HCT116 (cell line): ENCODE results near the gene MAS1. TPM values are rescaled to one million over a fixed set of nuclear protein-coding genes. Genes with fewer than 3 reads are reported as not detected.

Source experiments
- ATAC-seq: fragments of 200-7000 bp; cut with Tn5 transposase; 2 replicates; pipeline ENCODE4 v1.9.1; 2020; ENCODE audit warnings: mild to moderate bottlenecking, moderate library complexity
- BruUV-seq: library from RNA; stranded (reverse); fragments of 400-500 nt; replicated peaks from 2 replicates; lab custom pipeline; 2021; lab: Mats Ljungman, UMichigan
- CTCF ChIA-PET: fragments of 300-600 bp; sonication (Branson Sonifier 250); formaldehyde crosslinking; loops from one replicate; lab custom pipeline; 2021; ENCODE audit warnings: antibody characterized with exemption; lab: Charles Lee
- POLR2A ChIA-PET: fragments of 300-600, 350-600 bp; sonication (Branson Sonifier 250); formaldehyde crosslinking; loops from one replicate; lab custom pipeline; 2021; ENCODE audit warnings: antibody characterized with exemption; lab: Charles Lee
- RAD21 ChIA-PET, 2 experiments: fragments of 300-600 bp; sonication (Branson Sonifier 250); formaldehyde crosslinking; loops; one replicate each; lab custom pipeline; 2023; ENCODE audit warnings: low total read pairs in 2 of 2; ENCODE audit not compliant: uncharacterized antibody in 2 of 2, unreplicated experiment in 2 of 2, low non-redundant PET in 1 of 2; lab: Charles Lee
- DNase-seq: peaks from one replicate; pipeline ENCODE4 v3.0.0-alpha.2; 2010; ENCODE audit warnings: low read depth, low spot score
- H2AFZ ChIP-seq: fragments of 200-600 bp; shearing (Covaris generic), sonication (generic); 2 replicates; pipeline ENCODE4 v1.6.1; 2017; ENCODE audit warnings: low read depth, mixed run types, mixed read lengths, antibody characterized with exemption, low read length; ENCODE audit not compliant: poor library complexity, severe bottlenecking
- H3K27ac ChIP-seq: 2 replicates; pipeline ENCODE4 v1.5.1; 2012; ENCODE audit warnings: low read depth, low read length
- H3K27me3 ChIP-seq: fragments of 200-600 bp; sonication (generic); 2 replicates; pipeline ENCODE4 v1.6.1; 2016; ENCODE audit warnings: mixed run types, low read length, mixed read lengths; ENCODE audit not compliant: insufficient read depth
- H3K36me3 ChIP-seq, 2 experiments: fragments of 200-500 bp in 1 of 2; fragments of 200-600 bp in 1 of 2; sonication (Bioruptor generic) in 1 of 2; sonication (generic) in 1 of 2; 2 replicates each; pipeline versions ENCODE4 v1.5.1 to v1.6.1; 2014 to 2016; ENCODE audit warnings: low read length in 2 of 2, inconsistent platforms in 1 of 2, mixed read lengths in 1 of 2, mixed run types in 1 of 2; ENCODE audit not compliant: insufficient read depth in 2 of 2, control insufficient read depth in 1 of 2
- H3K4me1 ChIP-seq, 2 experiments: fragments of 200-600 bp in 1 of 2; sonication (generic) in 1 of 2; 2 replicates each; pipeline versions ENCODE4 v1.5.1 to v1.6.1; 2012 to 2017; ENCODE audit warnings: low read length in 2 of 2, inconsistent platforms in 1 of 2, mild to moderate bottlenecking in 1 of 2, mixed read lengths in 1 of 2, mixed run types in 1 of 2, moderate library complexity in 1 of 2; ENCODE audit not compliant: insufficient read depth in 2 of 2, control insufficient read depth in 1 of 2
- H3K4me2 ChIP-seq: fragments of 200-600 bp; sonication (generic); 2 replicates; pipeline ENCODE4 v1.6.1; 2017; ENCODE audit warnings: mixed run types, low read length, mixed read lengths
- H3K4me3 ChIP-seq, 2 experiments: fragments of 200-600 bp in 1 of 2; sonication (generic) in 1 of 2; replicated peaks in 1 of 2; 2 replicates each; pipeline ENCODE4 v1.5.1; 2011 to 2016; ENCODE audit warnings: low read length in 2 of 2, control low read depth in 1 of 2, low read depth in 1 of 2, mild to moderate bottlenecking in 1 of 2, mixed read lengths in 1 of 2, mixed run types in 1 of 2
- H3K79me2 ChIP-seq: fragments of 200-600 bp; sonication (generic); 2 replicates; pipeline ENCODE4 v1.6.1; 2017; ENCODE audit warnings: mild to moderate bottlenecking, mixed run types, low read length, moderate library complexity, mixed read lengths; ENCODE audit not compliant: insufficient read depth
- H3K9ac ChIP-seq: fragments of 200-600 bp; sonication (generic); 2 replicates; pipeline ENCODE4 v1.6.1; 2016; ENCODE audit warnings: low read length, mixed read lengths
- H3K9me2 ChIP-seq: fragments of 200-600 bp; sonication (generic), shearing (Covaris generic); 2 replicates; pipeline ENCODE4 v1.6.1; 2017; ENCODE audit warnings: mixed run types, mild to moderate bottlenecking, moderate library complexity; ENCODE audit not compliant: insufficient read depth
- H3K9me3 ChIP-seq, 2 experiments: fragments of 200-500 bp in 1 of 2; fragments of 200-600 bp in 1 of 2; sonication (Bioruptor generic) in 1 of 2; sonication (generic) in 1 of 2; 2 replicates each; pipeline ENCODE4 v1.6.1; 2014 to 2017; ENCODE audit warnings: low read length in 2 of 2, mixed read lengths in 2 of 2, inconsistent platforms in 1 of 2, low read depth in 1 of 2, mild to moderate bottlenecking in 1 of 2, mixed run types in 1 of 2, moderate library complexity in 1 of 2; ENCODE audit not compliant: control insufficient read depth in 1 of 2, insufficient read depth in 1 of 2
- H4K20me1 ChIP-seq: fragments of 200-600 bp; sonication (generic), shearing (Covaris generic); 2 replicates; pipeline ENCODE4 v1.6.1; 2017; ENCODE audit warnings: mixed run types, mild to moderate bottlenecking, moderate library complexity; ENCODE audit not compliant: insufficient read depth
- ATF3 ChIP-seq: IDR thresholded peaks from 2 replicates; pipeline ENCODE4 v1.6.1; 2012
- CBX3 ChIP-seq: IDR thresholded peaks from 2 replicates; pipeline ENCODE4 v1.6.1; 2012; ENCODE audit warnings: low read depth
- CEBPB ChIP-seq: IDR thresholded peaks from 2 replicates; pipeline ENCODE4 v1.6.1; 2012; ENCODE audit warnings: low read depth
- CTCF ChIP-seq, 3 experiments: fragments of 200-600 bp in 1 of 3; sonication (generic) in 1 of 3; IDR thresholded peaks in 2 of 3; conservative IDR thresholded peaks in 1 of 3; 2 replicates each; pipeline ENCODE4 v1.5.1; 2012 to 2017; ENCODE audit warnings: low read depth in 2 of 3, low read length in 2 of 3, antibody characterized with exemption in 1 of 3, borderline replicate concordance in 1 of 3, control low read depth in 1 of 3, mild to moderate bottlenecking in 1 of 3, mixed read lengths in 1 of 3, mixed run types in 1 of 3, moderate library complexity in 1 of 3; ENCODE audit not compliant: insufficient read depth in 1 of 3
- ELF1 ChIP-seq: IDR thresholded peaks from 2 replicates; pipeline ENCODE4 v1.6.1; 2012; ENCODE audit warnings: low read depth, borderline replicate concordance
- EZH2 ChIP-seq: fragments of 200-600 bp; sonication (generic); IDR thresholded peaks from 2 replicates; pipeline ENCODE4 v1.6.1; 2017; ENCODE audit warnings: antibody characterized with exemption, mixed run types
- EZH2phosphoT487 ChIP-seq: fragments of 200-600 bp; IDR thresholded peaks from 2 replicates; pipeline ENCODE4 v1.6.1; 2018; ENCODE audit warnings: antibody characterized with exemption, borderline replicate concordance
- FOSL1 ChIP-seq: IDR thresholded peaks from 2 replicates; pipeline ENCODE4 v1.6.1; 2012; ENCODE audit warnings: low read depth
- JUND ChIP-seq: IDR thresholded peaks from 2 replicates; pipeline ENCODE4 v1.6.1; 2012
- MAX ChIP-seq: IDR thresholded peaks from 2 replicates; pipeline ENCODE4 v1.6.1; 2012
- POLR2A ChIP-seq: IDR thresholded peaks from 2 replicates; pipeline ENCODE4 v1.7.0; 2011; ENCODE audit warnings: borderline replicate concordance; ENCODE audit not compliant: insufficient read depth, insufficient read length; ENCODE audit errors: extremely low read depth
- POLR2AphosphoS5 ChIP-seq: IDR thresholded peaks from 2 replicates; pipeline ENCODE4 v1.6.1; 2011; ENCODE audit warnings: mild to moderate bottlenecking, low read depth, low read length, moderate library complexity
- RAD21 ChIP-seq: IDR thresholded peaks from 2 replicates; pipeline ENCODE4 v1.6.1; 2012; ENCODE audit warnings: low read depth, mild to moderate bottlenecking
- REST ChIP-seq: IDR thresholded peaks from 2 replicates; pipeline ENCODE4 v1.6.1; 2012; ENCODE audit warnings: low read depth
- SIN3A ChIP-seq: IDR thresholded peaks from 2 replicates; pipeline ENCODE4 v1.6.1; 2012; ENCODE audit warnings: low read depth
- SP1 ChIP-seq: IDR thresholded peaks from 2 replicates; pipeline ENCODE4 v1.6.1; 2012; ENCODE audit warnings: low read depth
- YY1 ChIP-seq: IDR thresholded peaks from 2 replicates; pipeline ENCODE4 v1.6.1; 2011; ENCODE audit warnings: low read length, low read depth, moderate library complexity, mild to moderate bottlenecking; ENCODE audit not compliant: insufficient replicate concordance; ENCODE audit errors: extremely low read depth
- ZFX ChIP-seq: fragments of 450-650 bp; IDR thresholded peaks from 2 replicates; pipeline ENCODE4 v1.6.1; 2017
- intact Hi-C: fragments of 100-400 bp; cut with micrococcal nuclease; formaldehyde crosslinking; loops from 2 replicates; pipeline ENCODE4 v1.10.0; 2022
- total RNA-seq: library from RNA; stranded (reverse); gene quantifications from one replicate; pipeline ENCODE4 v1.2.1, GENCODE V29; 2021; ENCODE audit not compliant: unreplicated experiment

The MAS1 gene
- total RNA-seq, 1 experiment from 2014 or later, result not detected

GRCh38 chr6:159866286-159867247, 24.2 kb upstream of the MAS1 start:
- H3K9me2 ChIP-seq, result no peaks in the 10 kb centered on the region
- no peaks in the 10 kb centered on the region for H3K4me1 ChIP-seq
- H3K79me2 ChIP-seq, result no peaks in the 10 kb centered on the region
- H2AFZ ChIP-seq, result no peak overlapping the region
- H4K20me1 ChIP-seq, result no peaks in the 10 kb centered on the region
- ChIA-PET RAD21 (no interaction called here), CTCF (interaction anchor here (1.6 kb wide), 1 partner anchor 233 kb away, joined by 4 read pairs; no protein-coding TSS in a partner anchor), POLR2A (no interaction called here)
- H3K27me3 ChIP-seq, result peaks cover 4% of the 10 kb centered on the region; the same call in 1 of the 2 replicates
- no peak for ATAC-seq
- H3K4me2 ChIP-seq, result no peak overlapping the region
- BruUV-seq, result no TSS peak
- intact Hi-C loops, result loop anchor here (10.0 kb wide), 1 partner anchor 798 kb away; the partner anchor contains the start of gene LPA
- H3K4me3 ChIP-seq, result no peak overlapping the region
- H3K9me3 ChIP-seq, result no peaks in the 10 kb centered on the region
- DNase-seq, result no peak
- H3K36me3 ChIP-seq, result no peaks in the 10 kb centered on the region
- no peak overlapping the region for H3K9ac ChIP-seq
- H3K27ac ChIP-seq, result no peak overlapping the region
- TF ChIP-seq SIN3A (no peak), CBX3 (no peak), MAX (no peak), ATF3 (no peak), CEBPB (no peak), POLR2AphosphoS5 (no peak), RAD21 (no peak), REST (no peak), YY1 (no peak), SP1 (no peak), EZH2phosphoT487 (no peak), CTCF (IDR thresholded peaks at IDR 0.05 in 2 of 3, conservative IDR thresholded peaks at IDR 0.05 in 1 of 3; ENCODE audit: borderline replicate concordance in 1 of 3, insufficient read depth in 1 of 3, low read depth in 2 of 3, low read length in 2 of 3) (no peak), POLR2A (no peak), ZFX (no peak), FOSL1 (no peak), JUND (no peak), EZH2 (no peak), ELF1 (no peak)
